ENCODE data around the gene RXFP1.

RXFP1 gene

DNA sequence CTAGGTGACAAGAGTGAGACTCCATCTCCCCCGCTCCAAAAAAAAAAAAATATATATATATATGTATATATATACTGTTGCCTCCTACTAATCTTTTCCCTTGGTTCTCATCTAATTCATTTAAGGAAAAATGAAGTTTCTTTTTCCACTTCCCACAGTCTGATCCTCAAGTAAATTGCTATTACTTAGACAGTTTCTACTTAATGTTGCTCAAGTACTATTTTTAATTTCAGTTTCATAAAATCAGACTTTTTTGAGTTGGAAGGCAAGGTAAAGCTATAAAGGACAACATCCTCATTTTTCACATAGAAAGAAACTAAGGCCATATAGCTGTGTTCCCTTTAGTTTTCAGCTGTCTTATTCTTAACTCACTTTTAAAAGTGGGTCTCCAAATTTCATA lies 5.8 kb downstream of the RXFP1 start:
- no peaks in the 10 kb centered on the region; the same call in 1 of the 2 replicates for H3K27me3 ChIP-seq (replicated peaks; ENCODE audit: control insufficient read depth, insufficient read depth, low read length)
- H3K36me3 ChIP-seq (ENCODE audit: control insufficient read depth, insufficient read depth, low read length) = no peaks in the 10 kb centered on the region
- no peak for DNase-seq (ENCODE audit: extremely low read depth, insufficient read length)
- TF ChIP-seq, protein P1, sequence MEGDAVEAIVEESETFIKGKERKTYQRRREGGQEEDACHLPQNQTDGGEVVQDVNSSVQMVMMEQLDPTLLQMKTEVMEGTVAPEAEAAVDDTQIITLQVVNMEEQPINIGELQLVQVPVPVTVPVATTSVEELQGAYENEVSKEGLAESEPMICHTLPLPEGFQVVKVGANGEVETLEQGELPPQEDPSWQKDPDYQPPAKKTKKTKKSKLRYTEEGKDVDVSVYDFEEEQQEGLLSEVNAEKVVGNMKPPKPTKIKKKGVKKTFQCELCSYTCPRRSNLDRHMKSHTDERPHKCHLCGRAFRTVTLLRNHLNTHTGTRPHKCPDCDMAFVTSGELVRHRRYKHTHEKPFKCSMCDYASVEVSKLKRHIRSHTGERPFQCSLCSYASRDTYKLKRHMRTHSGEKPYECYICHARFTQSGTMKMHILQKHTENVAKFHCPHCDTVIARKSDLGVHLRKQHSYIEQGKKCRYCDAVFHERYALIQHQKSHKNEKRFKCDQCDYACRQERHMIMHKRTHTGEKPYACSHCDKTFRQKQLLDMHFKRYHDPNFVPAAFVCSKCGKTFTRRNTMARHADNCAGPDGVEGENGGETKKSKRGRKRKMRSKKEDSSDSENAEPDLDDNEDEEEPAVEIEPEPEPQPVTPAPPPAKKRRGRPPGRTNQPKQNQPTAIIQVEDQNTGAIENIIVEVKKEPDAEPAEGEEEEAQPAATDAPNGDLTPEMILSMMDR (IDR thresholded peaks at IDR 0.05; ENCODE audit: insufficient read depth, low read length, poor library complexity, severe bottlenecking) = no peak
- H3K4me3 ChIP-seq (replicated peaks; ENCODE audit: low read depth, low read length) = no peak overlapping the region

DNA sequence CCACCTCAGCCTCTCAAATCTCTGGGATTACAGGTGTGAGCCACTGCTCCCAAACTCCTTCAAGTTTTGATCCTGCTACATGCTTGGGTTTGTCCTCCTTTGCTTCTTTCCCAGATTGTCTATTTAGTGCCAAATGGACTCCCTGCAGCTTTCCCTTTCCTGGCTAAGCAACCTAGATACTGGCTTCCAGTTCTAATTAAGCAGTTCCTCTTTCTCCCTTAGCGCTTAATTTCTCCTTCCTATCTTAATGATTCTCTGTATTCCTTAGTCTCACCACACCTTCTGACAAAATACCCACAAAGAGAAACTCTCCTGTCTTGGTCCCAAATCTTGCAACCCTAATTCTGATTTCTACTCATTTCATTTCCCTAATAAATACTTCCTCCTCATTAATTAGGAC lies 7.8 kb downstream of the RXFP1 start:
- TF ChIP-seq, protein P1 (IDR thresholded peaks at IDR 0.05; ENCODE audit: insufficient read depth, low read length, poor library complexity, severe bottlenecking) = no peak
- no peaks in the 10 kb centered on the region; the same call in 1 of the 2 replicates for H3K27me3 ChIP-seq (replicated peaks; ENCODE audit: control insufficient read depth, insufficient read depth, low read length)
- H3K36me3 ChIP-seq (ENCODE audit: control insufficient read depth, insufficient read depth, low read length) = no peaks in the 10 kb centered on the region
- DNase-seq (ENCODE audit: extremely low read depth, insufficient read length) = no peak
- H3K4me3 ChIP-seq (replicated peaks; ENCODE audit: low read depth, low read length) = no peak overlapping the region

DNA sequence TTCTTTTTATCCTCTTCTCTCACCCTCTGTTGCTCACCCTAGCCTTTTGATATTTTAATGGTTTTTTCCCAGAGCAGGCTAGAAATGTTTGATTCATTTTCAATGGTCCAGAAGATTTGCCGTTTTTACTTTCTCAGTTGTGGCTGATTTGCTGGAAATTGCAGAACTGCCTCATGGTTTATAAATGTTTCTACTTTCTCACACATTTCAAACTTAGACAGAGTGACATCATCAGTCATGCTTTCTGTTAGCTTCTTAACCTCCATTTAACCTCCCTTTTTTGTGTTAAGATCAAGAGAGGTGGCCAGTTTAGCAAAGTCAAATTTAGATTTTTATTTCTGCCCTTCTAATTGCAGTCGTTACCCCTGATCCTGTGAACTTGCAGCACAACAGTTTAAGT lies 8.7 kb downstream of the RXFP1 start:
- no peaks in the 10 kb centered on the region; the same call in 1 of the 2 replicates for H3K27me3 ChIP-seq (replicated peaks; ENCODE audit: control insufficient read depth, insufficient read depth, low read length)
- no peaks in the 10 kb centered on the region for H3K36me3 ChIP-seq (ENCODE audit: control insufficient read depth, insufficient read depth, low read length)
- TF ChIP-seq, protein P1 (IDR thresholded peaks at IDR 0.05; ENCODE audit: insufficient read depth, low read length, poor library complexity, severe bottlenecking) = no peak

DNA sequence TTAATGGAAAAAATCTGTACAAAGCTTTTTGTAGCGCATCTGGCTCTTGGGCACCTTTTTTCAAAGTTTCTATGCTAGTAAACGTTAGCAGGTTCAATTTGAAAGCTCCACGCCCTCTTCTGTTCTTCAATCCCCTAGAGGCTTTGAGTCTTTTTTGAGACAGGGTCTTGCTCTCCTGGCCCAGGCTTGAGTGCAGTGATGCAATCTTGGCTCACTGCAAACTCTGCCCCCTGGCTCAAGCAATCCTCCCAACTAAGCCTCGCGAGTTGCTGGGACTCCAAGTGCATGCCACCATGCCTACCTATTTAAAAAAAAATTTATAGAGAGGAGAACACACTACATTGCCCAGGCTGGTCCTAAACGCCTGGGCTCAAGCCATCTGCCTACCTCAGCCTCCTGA lies 9.2 kb downstream of the RXFP1 start:
- Histone ChIP-seq H3K4me3 (replicated peaks; ENCODE audit: low read depth, low read length) (no peak overlapping the region), H3K27me3 (replicated peaks; ENCODE audit: control insufficient read depth, insufficient read depth, low read length) (no peaks in the 10 kb centered on the region; the same call in 1 of the 2 replicates), H3K36me3 (ENCODE audit: control insufficient read depth, insufficient read depth, low read length) (no peaks in the 10 kb centered on the region)
- no peak for DNase-seq (ENCODE audit: extremely low read depth, insufficient read length)
- TF ChIP-seq, protein P1 (IDR thresholded peaks at IDR 0.05; ENCODE audit: insufficient read depth, low read length, poor library complexity, severe bottlenecking) = no peak

More for the DNA sequence above, 8.7 kb downstream of the RXFP1 start:
- DNase-seq (ENCODE audit: extremely low read depth, insufficient read length) = no peak
- H3K4me3 ChIP-seq (replicated peaks; ENCODE audit: low read depth, low read length) = no peak overlapping the region

DNA sequence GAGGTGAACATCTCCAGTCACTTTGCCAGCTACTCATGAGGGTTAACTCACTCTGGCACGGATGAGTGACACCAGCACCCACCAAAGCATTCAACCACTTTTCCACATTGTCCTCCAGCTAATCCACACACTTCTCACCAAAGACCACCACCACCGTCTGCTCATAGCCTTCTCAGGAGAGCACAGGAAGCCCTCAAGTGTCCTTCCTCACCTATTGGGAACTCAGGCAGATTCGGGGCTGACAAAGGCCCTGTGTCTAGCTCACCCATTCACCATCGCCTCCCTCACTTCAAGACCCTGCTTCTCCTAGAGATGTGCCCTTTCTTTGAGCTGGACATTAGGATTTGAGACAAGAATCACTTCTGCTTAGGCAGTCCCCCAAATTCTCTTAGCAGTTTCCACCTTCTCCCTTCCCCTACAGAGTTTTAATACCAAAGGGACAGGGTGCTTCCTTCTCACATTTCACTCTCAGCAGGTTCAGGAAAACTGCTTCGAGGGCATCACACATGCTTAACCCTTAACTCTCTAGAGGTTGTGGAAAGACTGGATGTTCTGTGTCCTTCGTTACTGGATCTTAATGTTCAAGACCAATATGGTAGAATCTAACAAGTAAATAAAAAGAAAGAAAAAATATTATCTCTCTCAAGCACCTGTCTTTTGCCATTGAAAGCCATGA lies 11.0 kb downstream of the RXFP1 start:
- Histone ChIP-seq H3K4me3 (replicated peaks; ENCODE audit: low read depth, low read length) (no peak overlapping the region), H3K36me3 (ENCODE audit: control insufficient read depth, insufficient read depth, low read length) (no peaks in the 10 kb centered on the region), H3K27me3 (replicated peaks; ENCODE audit: control insufficient read depth, insufficient read depth, low read length) (no peaks in the 10 kb centered on the region; the same call in 1 of the 2 replicates)
- no peak for DNase-seq (ENCODE audit: extremely low read depth, insufficient read length)
- TF ChIP-seq, protein P1 (IDR thresholded peaks at IDR 0.05; ENCODE audit: insufficient read depth, low read length, poor library complexity, severe bottlenecking) = no peak
